Left lung (tissue), 10 donors: ENCODE data around the gene GPATCH8. TPM values are rescaled to one million over a fixed set of nuclear protein-coding genes. Genes with fewer than 3 reads are reported as not detected.

Experiments
- ATAC-seq: fragments of 200-7000 bp; cut with Tn5 transposase; one replicate; pipeline ENCODE4 v1.9.1; 2020; ENCODE audit warnings: moderate library complexity
- DNase-seq, 4 donors: peaks; one replicate each; pipeline ENCODE4 v3.0.0-alpha.2; 2013 to 2020
- H3K27ac ChIP-seq, 2 donors: fragments of 200-600 bp; sonication (generic) in 1 of 2; one replicate each; pipeline versions ENCODE4 v1.5.0 to v1.8.0; 2020 to 2021
- H3K27me3 ChIP-seq, 2 donors: fragments of 200-600 bp; sonication (generic) in 1 of 2; one replicate each; pipeline versions ENCODE4 v1.5.0 to v1.8.0; 2020 to 2021
- H3K36me3 ChIP-seq, 2 donors: fragments of 200-600 bp; sonication (generic) in 1 of 2; one replicate each; pipeline versions ENCODE4 v1.5.0 to v1.8.0; 2020 to 2021
- H3K4me1 ChIP-seq, 2 donors: fragments of 200-600 bp; one replicate each; pipeline ENCODE4 v1.8.0; 2021
- H3K4me3 ChIP-seq, 2 donors: fragments of 200-600 bp; sonication (generic) in 1 of 2; one replicate each; pipeline versions ENCODE4 v1.5.0 to v1.8.0; 2020 to 2021; ENCODE audit warnings: mild to moderate bottlenecking in 1 of 2
- H3K9me3 ChIP-seq, 2 donors: fragments of 200-600 bp; sonication (generic) in 1 of 2; one replicate each; pipeline versions ENCODE4 v1.5.0 to v1.8.0; 2020 to 2021
- CTCF ChIP-seq, 2 donors: fragments of 200-600 bp; sonication (generic) in 1 of 2; IDR thresholded peaks; one replicate each; pipeline versions ENCODE4 v1.5.0 to v1.8.0; 2021; ENCODE audit warnings: antibody characterized with exemption in 2 of 2
- intact Hi-C, 2 donors: fragments of 100-400 bp; cut with DNase I; formaldehyde crosslinking; loops; one replicate each; pipeline versions ENCODE4 v1.11.2 to v1.14.2; 2022
- polyA plus RNA-seq, 6 donors: library from polyadenylated mRNA; unstranded; fragments of 120-200 nt; gene quantifications; one replicate each; pipeline ENCODE4 v1.2.1, GENCODE V29; 2013; ENCODE audit not compliant: insufficient read length in 6 of 6
- total RNA-seq, 2 donors: library from RNA; stranded (reverse); fragmentation: NEBNext Ultra II Directional; extraction: Animal tissue kit (Norgen Biotek cat#: 25700); gene quantifications; one replicate each; pipeline ENCODE4 v1.2.1, GENCODE V29; 2021
- donor health status: DM: no; HTN: yes; CAD: no.
- donor health status: DM: no; HTN: no; CAD: no.

The GPATCH8 gene
- total and polyA plus RNA-seq, 8 donors = 29.8 to 57.5 (median 52.9) TPM

GRCh38 chr17:44492706-44493272, 10.4 kb downstream of the GPATCH8 start:
- no peak overlapping the region for H3K27ac ChIP-seq
- ATAC-seq = no peak

GRCh38 chr17:44489581-44489980, 13.6 kb downstream of the GPATCH8 start:
- Histone ChIP-seq H3K27me3 (no peaks in the 10 kb centered on the region), H3K4me1 (no peaks in the 10 kb centered on the region), H3K9me3 (no peaks in the 10 kb centered on the region), H3K36me3 (peaks cover 0 to 3% of the 10 kb centered on the region in 2 donors), H3K27ac (no peak overlapping the region), H3K4me3 (no peak overlapping the region)
- TF ChIP-seq CTCF (IDR thresholded peaks at IDR 0.05) = no peak
- ATAC-seq (no peak), DNase-seq (no peak)
- intact Hi-C loops = no loop called here

More at GRCh38 chr17:44492706-44493272, 10.4 kb downstream of the GPATCH8 start:
- Histone ChIP-seq H3K4me1 (peaks cover 0 to 2% of the 10 kb centered on the region in 2 donors), H3K27me3 (no peaks in the 10 kb centered on the region), H3K4me3 (no peak overlapping the region), H3K9me3 (no peaks in the 10 kb centered on the region), H3K36me3 (peaks cover 0 to 3% of the 10 kb centered on the region in 2 donors)
- no peak for TF ChIP-seq CTCF (IDR thresholded peaks at IDR 0.05)
- DNase-seq = no peak
- intact Hi-C loops = no loop called here

GRCh38 chr17:44487170-44487569, 16.0 kb downstream of the GPATCH8 start:
- no peak for TF ChIP-seq CTCF (IDR thresholded peaks at IDR 0.05)
- H3K4me3 ChIP-seq = no peak overlapping the region

GRCh38 chr17:44473367-44473766, 29.8 kb downstream of the GPATCH8 start:
- no peak overlapping the region for H3K27ac ChIP-seq
- no peak overlapping the region for H3K4me3 ChIP-seq
- no peak for TF ChIP-seq CTCF (IDR thresholded peaks at IDR 0.05)
- DNase-seq (no peak), ATAC-seq (no peak)
- H3K9me3 ChIP-seq = no peaks in the 10 kb centered on the region
- no peaks in the 10 kb centered on the region for H3K4me1 ChIP-seq
- peaks cover 0 to 11% of the 10 kb centered on the region in 2 donors for H3K36me3 ChIP-seq
- H3K27me3 ChIP-seq = no peaks in the 10 kb centered on the region
- intact Hi-C loops = no loop called here

More at GRCh38 chr17:44487170-44487569, 16.0 kb downstream of the GPATCH8 start:
- no peaks in the 10 kb centered on the region for H3K9me3 ChIP-seq
- ATAC-seq = no peak
- H3K27ac ChIP-seq = no peak overlapping the region
- intact Hi-C loops = no loop called here
- H3K36me3 ChIP-seq = peaks cover 0 to 3% of the 10 kb centered on the region in 2 donors
- no peaks in the 10 kb centered on the region for H3K27me3 ChIP-seq
- no peaks in the 10 kb centered on the region for H3K4me1 ChIP-seq
- no peak for DNase-seq

- Histone ChIP-seq H3K27me3 (no peaks in the 10 kb centered on the region), H3K4me1 (peaks cover 10 to 12% of the 10 kb centered on the region in 2 donors), H3K9me3 (no peaks in the 10 kb centered on the region), H3K36me3 (peaks cover 0 to 11% of the 10 kb centered on the region in 2 donors), H3K27ac (no peak overlapping the region), H3K4me3 (no peak overlapping the region)
- DNase-seq (no peak), ATAC-seq (no peak)
- intact Hi-C loops = no loop called here
- no peak for TF ChIP-seq CTCF (IDR thresholded peaks at IDR 0.05)
These were observed 33.5 kb downstream of the GPATCH8 start for GRCh38 chr17:44469676-44470075.
